Astrocyte (in vitro differentiated cells and primary cell): ENCODE results near the gene TMEM37.

Experiments used
- CTCF ChIP-seq: IDR thresholded peaks from 2 replicates; pipeline ENCODE4 v1.5.1; 2011; ENCODE audit warnings: low read depth, mild to moderate bottlenecking, inconsistent platforms, low read length, moderate library complexity; ENCODE audit not compliant: insufficient read depth
- EZH2 ChIP-seq: IDR thresholded peaks from 2 replicates; pipeline ENCODE4 v1.6.1; 2012; ENCODE audit warnings: mild to moderate bottlenecking, low read length, inconsistent platforms; ENCODE audit not compliant: insufficient read depth

DNA sequence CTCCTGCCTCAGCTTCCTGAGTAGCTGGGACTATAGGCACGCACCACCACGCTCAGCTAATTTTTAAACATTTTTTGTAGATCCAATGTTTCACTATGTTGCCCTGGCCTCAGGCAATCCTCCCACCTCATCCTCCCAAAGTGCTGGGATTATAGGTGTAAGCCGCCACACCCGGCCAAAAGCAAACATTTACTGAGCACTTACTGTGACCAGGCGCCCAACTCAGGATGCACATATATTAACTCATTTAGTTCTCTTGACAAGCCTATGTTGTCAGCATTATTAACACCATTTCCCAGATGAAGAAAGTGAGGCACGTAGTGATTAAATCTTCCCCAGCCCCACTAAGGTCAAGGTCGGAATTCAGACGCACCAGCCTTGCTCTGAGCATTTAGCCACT is 41.1 kb downstream of the TMEM37 start:
- TF ChIP-seq CTCF = no peak
- no peak for TF ChIP-seq EZH2
